ENCODE data around the gene ZNF700.
A peak's percentile ranks its signal among the peaks of the same experiment; 100 is the strongest.
"Not testable (repeated sequence)": the region's sequence is repeated elsewhere in the genome, so short reads cannot be mapped to it uniquely, and the experiment has no call there.

ZNF700 gene

GRCh38 chr19:11905928-11906327 lies 19.0 kb upstream of the ZNF700 start:
- H3K4me3 ChIP-seq (ENCODE audit: low read depth, low read length): peak overlapping the region; percentile 2
- H3K9ac ChIP-seq (ENCODE audit: low read depth, low read length): no peak overlapping the region
- no peaks in the 10 kb centered on the region for H3K27me3 ChIP-seq (ENCODE audit: control insufficient read depth, insufficient read depth, low read length)
- H3K36me3 ChIP-seq (ENCODE audit: control insufficient read depth, insufficient read depth, low read length): peaks cover 5% of the 10 kb centered on the region
- H3K9me3 ChIP-seq (ENCODE audit: control insufficient read depth, insufficient read depth, low read length): peaks cover 25% of the 10 kb centered on the region
- H3K4me1 ChIP-seq (ENCODE audit: control insufficient read depth, insufficient read depth, low read length): no peaks in the 10 kb centered on the region

- not testable (repeated sequence) for H3K4me3 ChIP-seq (ENCODE audit: low read depth, low read length); H3K9ac ChIP-seq (ENCODE audit: low read depth, low read length); H3K36me3 ChIP-seq (ENCODE audit: control insufficient read depth, insufficient read depth, low read length); H3K9me3 ChIP-seq (ENCODE audit: control insufficient read depth, insufficient read depth, low read length); H3K4me1 ChIP-seq (ENCODE audit: control insufficient read depth, insufficient read depth, low read length); H3K27me3 ChIP-seq (ENCODE audit: control insufficient read depth, insufficient read depth, low read length)
Observed at GRCh38 chr19:11911937-11912336, 13.0 kb upstream of the ZNF700 start.

- H3K4me3 ChIP-seq (ENCODE audit: low read depth, low read length); H3K9me3 ChIP-seq (ENCODE audit: control insufficient read depth, insufficient read depth, low read length); H3K4me1 ChIP-seq (ENCODE audit: control insufficient read depth, insufficient read depth, low read length); H3K36me3 ChIP-seq (ENCODE audit: control insufficient read depth, insufficient read depth, low read length); H3K27me3 ChIP-seq (ENCODE audit: control insufficient read depth, insufficient read depth, low read length); H3K9ac ChIP-seq (ENCODE audit: low read depth, low read length): not testable (repeated sequence)
Observed at GRCh38 chr19:11914417-11915051, 10.4 kb upstream of the ZNF700 start.

GRCh38 chr19:11921852-11922495 lies 2.9 kb upstream of the ZNF700 start:
- Histone ChIP-seq H3K4me1 (ENCODE audit: control insufficient read depth, insufficient read depth, low read length) (no peaks in the 10 kb centered on the region), H3K4me3 (ENCODE audit: low read depth, low read length) (no peak overlapping the region), H3K27me3 (ENCODE audit: control insufficient read depth, insufficient read depth, low read length) (no peaks in the 10 kb centered on the region), H3K9ac (ENCODE audit: low read depth, low read length) (no peak overlapping the region), H3K9me3 (ENCODE audit: control insufficient read depth, insufficient read depth, low read length) (peaks cover 8% of the 10 kb centered on the region), H3K36me3 (ENCODE audit: control insufficient read depth, insufficient read depth, low read length) (no peaks in the 10 kb centered on the region)

DNA sequence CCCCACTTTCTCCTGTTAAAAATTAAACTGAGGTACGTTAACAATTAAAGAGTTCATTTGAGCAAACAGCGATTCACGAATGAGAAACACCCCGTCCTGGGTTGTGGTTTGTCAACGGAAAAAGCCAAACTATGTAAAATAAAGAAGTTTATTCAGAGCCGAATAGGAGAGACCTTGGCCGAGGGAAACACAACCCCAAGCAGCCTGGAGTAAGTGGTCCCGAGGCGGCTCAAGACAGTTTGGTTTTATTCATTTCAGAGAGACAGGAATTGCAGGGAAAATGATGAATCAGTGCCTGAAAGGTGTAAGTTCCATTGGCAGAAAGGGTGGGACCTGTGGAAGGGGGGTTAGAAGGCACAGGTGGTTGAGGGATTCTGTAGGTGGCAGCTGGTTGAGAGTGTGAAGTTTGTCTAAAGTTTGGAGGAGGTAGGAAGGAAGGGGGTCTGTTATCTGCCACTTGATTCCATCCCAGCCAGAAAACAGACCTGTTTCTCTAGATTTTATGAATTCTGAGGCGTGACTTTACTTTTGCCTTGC lies 812 bp downstream of the ZNF700 start:
- not testable (repeated sequence) for H3K27me3 ChIP-seq (ENCODE audit: control insufficient read depth, insufficient read depth, low read length); H3K9me3 ChIP-seq (ENCODE audit: control insufficient read depth, insufficient read depth, low read length); H3K4me1 ChIP-seq (ENCODE audit: control insufficient read depth, insufficient read depth, low read length); H3K36me3 ChIP-seq (ENCODE audit: control insufficient read depth, insufficient read depth, low read length)
- H3K4me3 ChIP-seq (ENCODE audit: low read depth, low read length): peak overlapping the region; percentile 90
- H3K9ac ChIP-seq (ENCODE audit: low read depth, low read length): peak overlapping the region; percentile 94

DNA sequence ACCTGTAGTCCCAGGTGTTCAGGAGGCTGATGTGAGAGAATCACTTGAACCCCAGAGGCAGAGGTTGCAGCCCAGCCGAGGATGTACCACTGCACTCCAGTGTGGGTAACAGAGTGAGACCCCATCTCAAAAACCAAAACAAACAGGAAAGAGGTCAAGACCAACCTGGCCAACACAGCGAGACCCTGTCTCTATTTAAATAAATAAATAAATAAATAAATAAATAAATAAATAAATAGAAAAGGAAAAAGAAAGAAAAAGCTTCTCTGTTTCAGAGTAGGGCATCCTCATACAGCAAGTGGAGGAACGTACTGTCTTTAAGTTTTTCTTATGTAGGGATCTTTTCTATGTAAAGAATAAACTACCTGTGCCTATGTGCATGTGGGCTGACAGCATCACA lies 2.3 kb downstream of the ZNF700 start:
- no peaks in the 10 kb centered on the region for H3K4me1 ChIP-seq (ENCODE audit: control insufficient read depth, insufficient read depth, low read length)
- no peaks in the 10 kb centered on the region for H3K36me3 ChIP-seq (ENCODE audit: control insufficient read depth, insufficient read depth, low read length)
- H3K9me3 ChIP-seq (ENCODE audit: control insufficient read depth, insufficient read depth, low read length): no peaks in the 10 kb centered on the region
- H3K4me3 ChIP-seq (ENCODE audit: low read depth, low read length): no peak overlapping the region
- H3K9ac ChIP-seq (ENCODE audit: low read depth, low read length): no peak overlapping the region
- no peaks in the 10 kb centered on the region for H3K27me3 ChIP-seq (ENCODE audit: control insufficient read depth, insufficient read depth, low read length)

GRCh38 chr19:11931051-11931450 lies 6.1 kb downstream of the ZNF700 start:
- Histone ChIP-seq H3K27me3 (ENCODE audit: control insufficient read depth, insufficient read depth, low read length) (no peaks in the 10 kb centered on the region), H3K9ac (ENCODE audit: low read depth, low read length) (no peak overlapping the region), H3K36me3 (ENCODE audit: control insufficient read depth, insufficient read depth, low read length) (no peaks in the 10 kb centered on the region), H3K4me1 (ENCODE audit: control insufficient read depth, insufficient read depth, low read length) (no peaks in the 10 kb centered on the region), H3K9me3 (ENCODE audit: control insufficient read depth, insufficient read depth, low read length) (no peaks in the 10 kb centered on the region), H3K4me3 (ENCODE audit: low read depth, low read length) (no peak overlapping the region)

- Histone ChIP-seq H3K9ac (ENCODE audit: low read depth, low read length) (no peak overlapping the region), H3K4me3 (ENCODE audit: low read depth, low read length) (no peak overlapping the region), H3K27me3 (ENCODE audit: control insufficient read depth, insufficient read depth, low read length) (no peaks in the 10 kb centered on the region), H3K4me1 (ENCODE audit: control insufficient read depth, insufficient read depth, low read length) (no peaks in the 10 kb centered on the region), H3K36me3 (ENCODE audit: control insufficient read depth, insufficient read depth, low read length) (no peaks in the 10 kb centered on the region), H3K9me3 (ENCODE audit: control insufficient read depth, insufficient read depth, low read length) (no peaks in the 10 kb centered on the region)
Observed at GRCh38 chr19:11931513-11931912, 6.6 kb downstream of the ZNF700 start.

- not testable (repeated sequence) for H3K9ac ChIP-seq (ENCODE audit: low read depth, low read length); H3K27me3 ChIP-seq (ENCODE audit: control insufficient read depth, insufficient read depth, low read length); H3K4me3 ChIP-seq (ENCODE audit: low read depth, low read length); H3K4me1 ChIP-seq (ENCODE audit: control insufficient read depth, insufficient read depth, low read length); H3K36me3 ChIP-seq (ENCODE audit: control insufficient read depth, insufficient read depth, low read length); H3K9me3 ChIP-seq (ENCODE audit: control insufficient read depth, insufficient read depth, low read length)
Observed at GRCh38 chr19:11935829-11936228, 10.9 kb downstream of the ZNF700 start.

DNA sequence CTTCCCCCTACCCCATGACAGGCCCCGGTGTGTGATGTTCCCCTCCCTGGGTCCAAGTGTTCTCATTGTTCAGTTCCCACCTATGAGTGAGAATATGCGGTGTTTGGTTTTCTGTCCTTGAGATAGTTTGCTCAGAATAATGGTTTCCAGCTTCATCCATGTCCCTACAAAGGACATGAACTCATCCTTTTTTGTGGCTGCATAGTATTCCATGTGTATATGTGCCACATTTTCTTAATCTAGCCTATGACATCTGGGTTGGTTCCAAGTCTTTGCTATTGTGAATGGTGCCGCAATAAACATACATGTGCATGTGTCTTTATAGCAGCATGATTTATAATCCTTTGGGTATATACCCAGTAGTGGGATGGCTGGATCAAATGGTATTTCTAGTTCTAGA lies 13.5 kb downstream of the ZNF700 start:
- not testable (repeated sequence) for H3K4me3 ChIP-seq (ENCODE audit: low read depth, low read length); H3K27me3 ChIP-seq (ENCODE audit: control insufficient read depth, insufficient read depth, low read length); H3K4me1 ChIP-seq (ENCODE audit: control insufficient read depth, insufficient read depth, low read length); H3K9ac ChIP-seq (ENCODE audit: low read depth, low read length); H3K36me3 ChIP-seq (ENCODE audit: control insufficient read depth, insufficient read depth, low read length)
- H3K9me3 ChIP-seq (ENCODE audit: control insufficient read depth, insufficient read depth, low read length): peaks cover 15% of the 10 kb centered on the region

GRCh38 chr19:11941361-11941887 lies 16.5 kb downstream of the ZNF700 start:
- H3K9me3 ChIP-seq (ENCODE audit: control insufficient read depth, insufficient read depth, low read length): peaks cover 43% of the 10 kb centered on the region
- not testable (repeated sequence) for H3K36me3 ChIP-seq (ENCODE audit: control insufficient read depth, insufficient read depth, low read length); H3K9ac ChIP-seq (ENCODE audit: low read depth, low read length); H3K4me1 ChIP-seq (ENCODE audit: control insufficient read depth, insufficient read depth, low read length); H3K4me3 ChIP-seq (ENCODE audit: low read depth, low read length); H3K27me3 ChIP-seq (ENCODE audit: control insufficient read depth, insufficient read depth, low read length)
